Neural crest cell (in vitro differentiated cells): Measurements from ENCODE around the gene ZBED1. TPM values are rescaled to one million over a fixed set of nuclear protein-coding genes. Genes with fewer than 3 reads are reported as not detected.

Source experiments
- DNase-seq: peaks from one replicate; pipeline ENCODE4 v3.0.0; 2021; ENCODE audit warnings: low read depth, mixed read lengths, low spot score
- H3K27ac Mint-ChIP-seq: one replicate; pipeline ENCODE4 v1.8.0; 2021; ENCODE audit warnings: mild to moderate bottlenecking, mixed read lengths; ENCODE audit not compliant: unreplicated experiment
- H3K27me3 Mint-ChIP-seq: 2 replicates; pipeline ENCODE4 v1.8.0; 2021; ENCODE audit warnings: low read depth, mild to moderate bottlenecking, mixed read lengths
- H3K36me3 Mint-ChIP-seq: 2 replicates; pipeline ENCODE4 v1.8.0; 2021; ENCODE audit warnings: low read depth, mild to moderate bottlenecking, mixed read lengths
- H3K4me1 Mint-ChIP-seq: 2 replicates; pipeline ENCODE4 v1.8.0; 2021; ENCODE audit warnings: mixed read lengths
- H3K4me3 Mint-ChIP-seq: one replicate; pipeline ENCODE4 v1.8.0; 2021; ENCODE audit warnings: mild to moderate bottlenecking, mixed read lengths
- H3K9me3 Mint-ChIP-seq: 2 replicates; pipeline ENCODE4 v1.8.0; 2021; ENCODE audit warnings: mixed read lengths
- total RNA-seq: library from RNA; stranded (reverse); gene quantifications from 2 replicates; pipeline ENCODE4 v1.2.1, GENCODE V29; 2021
- TF ChIP-seq, protein P1 (sequence below): fragments of 200-600 bp; sonication (generic); conservative IDR thresholded peaks from 2 replicates; pipeline ENCODE4 v1.5.0; 2021; ENCODE audit warnings: antibody characterized with exemption, mild to moderate bottlenecking

ZBED1 gene
- total RNA-seq, 1 donor from 2014 or later, result 42.0 TPM

DNA sequence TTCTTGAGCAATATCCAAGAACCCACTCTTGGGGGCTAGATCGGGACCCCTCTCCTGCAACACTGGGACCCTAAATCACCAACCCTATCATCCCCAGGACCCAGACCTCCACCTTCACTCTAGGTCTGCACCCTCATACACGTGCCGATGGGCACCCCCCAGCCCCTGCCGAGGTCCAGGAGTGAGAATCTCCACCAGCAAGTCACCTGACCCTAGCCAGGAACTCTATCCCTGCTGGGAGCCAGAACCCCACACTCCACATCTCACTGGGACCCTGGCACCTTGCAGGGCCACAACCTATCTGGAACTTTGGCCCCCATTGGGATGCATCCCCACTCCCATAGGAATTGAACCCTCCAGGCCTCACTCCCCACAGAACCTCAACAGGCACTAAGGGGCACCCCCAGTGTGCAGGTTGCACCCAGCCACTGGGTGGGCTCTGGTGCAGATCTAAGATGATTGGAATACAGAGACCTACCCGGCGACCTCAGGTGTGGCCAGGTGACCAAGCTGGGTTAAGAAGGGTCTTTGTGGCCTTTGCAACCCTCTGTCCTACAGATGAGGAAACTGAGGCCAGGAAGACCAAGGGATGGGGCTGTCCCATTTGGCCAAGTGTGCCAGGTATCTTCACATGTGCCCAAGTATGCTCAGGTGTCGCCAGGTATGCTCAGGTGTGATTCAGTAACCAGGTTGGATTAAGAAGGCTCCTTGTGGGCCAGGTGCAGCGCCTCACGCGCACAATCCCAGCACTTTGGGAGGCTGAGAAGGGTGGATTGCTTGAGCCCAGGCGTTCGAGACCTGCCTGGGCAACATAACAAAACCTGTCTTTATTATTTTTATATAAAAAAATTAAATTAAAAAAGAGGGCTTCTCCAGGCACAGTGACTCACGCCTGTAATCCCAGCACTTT, 3.1 kb upstream of the ZBED1 start:
- Mint-ChIP-seq H3K4me3 (peak overlapping the region; percentile 80), H3K27ac (no peak overlapping the region), H3K27me3 (no peaks in the 10 kb centered on the region)

DNA sequence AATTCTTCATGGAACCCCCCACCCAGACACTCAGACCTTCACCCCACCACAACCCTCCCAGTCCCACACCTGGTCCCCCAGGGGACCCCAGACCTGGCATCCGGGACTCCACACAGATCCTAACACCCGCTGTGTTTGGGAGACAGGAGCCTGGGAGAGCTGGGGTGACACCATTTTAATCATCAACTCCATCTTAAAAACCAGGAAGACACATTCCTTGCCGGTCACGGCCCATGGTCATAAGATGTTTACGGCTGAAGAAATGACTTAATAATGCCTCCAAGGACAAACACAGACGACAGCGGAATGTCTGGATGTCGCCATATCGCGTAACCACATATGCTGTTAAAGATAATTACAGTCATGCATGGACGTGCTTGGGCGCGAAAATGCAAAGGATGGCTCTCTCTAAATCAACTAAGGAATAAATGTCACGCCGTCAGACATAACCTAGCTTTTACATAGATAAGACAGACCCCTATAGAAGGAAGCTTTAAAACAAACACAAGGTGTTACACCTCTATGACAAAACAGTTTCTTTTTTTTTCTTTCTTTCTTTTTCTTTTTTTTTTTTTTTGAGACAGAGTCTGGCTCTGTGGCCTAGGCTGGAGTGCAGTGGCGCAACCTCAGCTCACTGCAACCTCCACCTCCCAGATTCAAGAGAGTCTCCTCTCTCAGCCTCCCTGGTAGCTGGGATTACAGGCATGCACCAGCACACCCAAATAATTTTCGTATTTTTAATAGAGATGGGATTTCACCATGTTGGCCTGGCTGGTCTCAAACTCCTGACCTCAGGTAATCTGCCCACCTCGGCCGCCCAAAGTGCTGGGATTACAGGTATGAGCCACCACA, 2.1 kb upstream of the ZBED1 start:
- no peaks in the 10 kb centered on the region for H3K36me3 Mint-ChIP-seq
- no peak overlapping the region for H3K27ac Mint-ChIP-seq
- peaks cover 21% of the 10 kb centered on the region for H3K4me1 Mint-ChIP-seq
- no peaks in the 10 kb centered on the region for H3K9me3 Mint-ChIP-seq
- no peaks in the 10 kb centered on the region for H3K27me3 Mint-ChIP-seq
- TF ChIP-seq, protein P1, sequence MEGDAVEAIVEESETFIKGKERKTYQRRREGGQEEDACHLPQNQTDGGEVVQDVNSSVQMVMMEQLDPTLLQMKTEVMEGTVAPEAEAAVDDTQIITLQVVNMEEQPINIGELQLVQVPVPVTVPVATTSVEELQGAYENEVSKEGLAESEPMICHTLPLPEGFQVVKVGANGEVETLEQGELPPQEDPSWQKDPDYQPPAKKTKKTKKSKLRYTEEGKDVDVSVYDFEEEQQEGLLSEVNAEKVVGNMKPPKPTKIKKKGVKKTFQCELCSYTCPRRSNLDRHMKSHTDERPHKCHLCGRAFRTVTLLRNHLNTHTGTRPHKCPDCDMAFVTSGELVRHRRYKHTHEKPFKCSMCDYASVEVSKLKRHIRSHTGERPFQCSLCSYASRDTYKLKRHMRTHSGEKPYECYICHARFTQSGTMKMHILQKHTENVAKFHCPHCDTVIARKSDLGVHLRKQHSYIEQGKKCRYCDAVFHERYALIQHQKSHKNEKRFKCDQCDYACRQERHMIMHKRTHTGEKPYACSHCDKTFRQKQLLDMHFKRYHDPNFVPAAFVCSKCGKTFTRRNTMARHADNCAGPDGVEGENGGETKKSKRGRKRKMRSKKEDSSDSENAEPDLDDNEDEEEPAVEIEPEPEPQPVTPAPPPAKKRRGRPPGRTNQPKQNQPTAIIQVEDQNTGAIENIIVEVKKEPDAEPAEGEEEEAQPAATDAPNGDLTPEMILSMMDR, result no peak
- H3K4me3 Mint-ChIP-seq, result peak overlapping the region; percentile 80
- no peak for DNase-seq

More for the DNA sequence above, 3.1 kb upstream of the ZBED1 start:
- no peaks in the 10 kb centered on the region for H3K9me3 Mint-ChIP-seq
- no peak for DNase-seq
- TF ChIP-seq, protein P1, result no peak
- peaks cover 18% of the 10 kb centered on the region for H3K4me1 Mint-ChIP-seq
- no peaks in the 10 kb centered on the region for H3K36me3 Mint-ChIP-seq

DNA sequence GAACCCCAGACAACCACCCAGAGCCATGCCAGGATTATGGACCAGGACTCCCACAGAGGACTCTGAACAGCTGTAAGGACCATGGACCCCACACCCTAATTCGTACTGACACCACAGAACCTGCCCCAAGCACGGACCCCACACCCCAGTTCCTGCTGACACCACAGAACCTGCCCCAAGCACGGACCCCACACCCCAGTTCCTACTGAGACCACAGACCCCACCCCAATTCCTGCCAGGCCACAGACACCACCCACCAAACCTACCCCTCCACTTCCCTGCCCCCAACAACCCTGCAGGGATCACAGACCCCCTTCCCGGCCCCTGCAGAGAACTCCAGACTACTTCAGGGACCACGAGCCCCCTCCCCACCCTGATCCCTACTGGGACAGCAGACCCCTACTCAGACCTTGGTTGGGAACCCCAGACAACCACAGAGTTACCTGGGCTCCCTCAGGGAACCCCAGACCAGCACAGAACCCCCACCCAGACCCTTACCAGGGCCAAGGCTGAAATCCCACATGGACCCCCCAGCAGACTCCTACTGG, 1.4 kb upstream of the ZBED1 start:
- no peak overlapping the region for H3K27ac Mint-ChIP-seq
- H3K4me3 Mint-ChIP-seq, result peak overlapping the region; percentile 83
- TF ChIP-seq, protein P1, result no peak
- H3K27me3 Mint-ChIP-seq, result no peaks in the 10 kb centered on the region
- H3K36me3 Mint-ChIP-seq, result no peaks in the 10 kb centered on the region
- H3K9me3 Mint-ChIP-seq, result no peaks in the 10 kb centered on the region
- H3K4me1 Mint-ChIP-seq, result peaks cover 27% of the 10 kb centered on the region
- no peak for DNase-seq

DNA sequence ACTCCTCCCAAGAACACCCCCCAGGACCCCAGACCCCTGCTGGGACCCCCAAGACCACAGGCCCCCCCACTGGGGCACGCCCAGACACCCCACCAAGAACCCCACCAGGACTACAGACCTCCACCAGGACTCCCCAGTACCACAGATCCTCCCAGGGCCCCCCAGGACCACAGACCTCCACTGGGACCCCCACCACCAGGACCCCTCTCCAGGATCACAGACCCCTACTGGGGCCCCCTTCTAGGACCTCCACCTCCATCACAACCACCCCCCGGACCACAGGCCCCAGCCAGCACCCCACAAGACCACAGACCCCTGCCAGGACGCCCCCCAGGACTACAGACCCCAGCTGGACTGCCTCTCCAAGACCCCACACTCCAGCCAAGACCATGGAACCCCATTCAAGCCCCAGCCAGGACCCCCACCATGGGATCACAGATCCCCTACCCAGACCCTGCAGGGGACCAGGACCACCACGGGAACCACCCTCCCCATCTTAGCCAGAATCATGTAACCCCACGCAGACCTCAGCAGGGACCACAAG, 855 bp upstream of the ZBED1 start:
- no peaks in the 10 kb centered on the region for H3K9me3 Mint-ChIP-seq
- H3K4me3 Mint-ChIP-seq, result peak overlapping the region; percentile 83
- H3K27ac Mint-ChIP-seq, result peak overlapping the region; percentile 43
- no peaks in the 10 kb centered on the region for H3K27me3 Mint-ChIP-seq
- TF ChIP-seq, protein P1, result no peak
- H3K4me1 Mint-ChIP-seq, result peaks cover 27% of the 10 kb centered on the region
- no peaks in the 10 kb centered on the region for H3K36me3 Mint-ChIP-seq
- no peak for DNase-seq
